Loucy (cell line): ENCODE measurements around the gene APOL2.

Source experiments
- EZH2phosphoT487 ChIP-seq: fragments of 200-600 bp; IDR thresholded peaks from 2 replicates; pipeline ENCODE4 v1.6.1; 2018; ENCODE audit warnings: antibody characterized with exemption, mild to moderate bottlenecking, moderate library complexity, borderline replicate concordance
- TF ChIP-seq, protein P1 (sequence below): fragments of 200-600 bp; sonication (generic); conservative IDR thresholded peaks from 2 replicates; pipeline ENCODE4 v1.5.1; 2014; ENCODE audit warnings: mild to moderate bottlenecking, antibody characterized with exemption, low read length

DNA sequence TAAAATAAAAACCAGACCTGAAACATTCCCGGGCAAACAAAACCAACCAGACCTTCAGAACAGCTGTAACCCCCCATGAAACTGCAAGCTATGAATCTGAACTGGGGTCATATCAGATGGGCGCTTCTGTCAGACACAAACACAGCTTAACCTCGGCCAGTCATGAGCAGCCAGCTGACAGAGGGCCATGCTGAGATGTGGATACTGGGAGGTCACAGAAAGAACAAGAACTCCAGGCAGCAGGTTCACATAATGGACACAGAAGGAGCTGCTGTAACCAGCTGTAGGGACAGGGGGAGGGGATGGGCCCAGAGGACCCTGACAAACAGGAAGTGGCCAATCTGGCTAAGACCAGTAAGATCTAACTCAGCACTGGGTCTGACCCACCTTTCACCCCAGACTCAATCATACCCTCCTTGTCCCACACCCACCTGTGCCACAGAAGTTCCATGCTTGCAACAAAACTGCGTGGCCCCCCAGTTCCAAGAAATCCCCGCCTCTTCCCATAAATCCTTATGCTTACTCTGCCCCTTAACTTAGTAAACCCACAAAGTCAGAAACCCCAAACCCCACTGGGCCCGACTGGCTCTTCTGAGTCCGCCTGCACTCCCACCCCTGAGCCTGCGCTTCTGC lies 41.7 kb downstream of the APOL2 start:
- no peak for TF ChIP-seq EZH2phosphoT487
- TF ChIP-seq, protein P1, sequence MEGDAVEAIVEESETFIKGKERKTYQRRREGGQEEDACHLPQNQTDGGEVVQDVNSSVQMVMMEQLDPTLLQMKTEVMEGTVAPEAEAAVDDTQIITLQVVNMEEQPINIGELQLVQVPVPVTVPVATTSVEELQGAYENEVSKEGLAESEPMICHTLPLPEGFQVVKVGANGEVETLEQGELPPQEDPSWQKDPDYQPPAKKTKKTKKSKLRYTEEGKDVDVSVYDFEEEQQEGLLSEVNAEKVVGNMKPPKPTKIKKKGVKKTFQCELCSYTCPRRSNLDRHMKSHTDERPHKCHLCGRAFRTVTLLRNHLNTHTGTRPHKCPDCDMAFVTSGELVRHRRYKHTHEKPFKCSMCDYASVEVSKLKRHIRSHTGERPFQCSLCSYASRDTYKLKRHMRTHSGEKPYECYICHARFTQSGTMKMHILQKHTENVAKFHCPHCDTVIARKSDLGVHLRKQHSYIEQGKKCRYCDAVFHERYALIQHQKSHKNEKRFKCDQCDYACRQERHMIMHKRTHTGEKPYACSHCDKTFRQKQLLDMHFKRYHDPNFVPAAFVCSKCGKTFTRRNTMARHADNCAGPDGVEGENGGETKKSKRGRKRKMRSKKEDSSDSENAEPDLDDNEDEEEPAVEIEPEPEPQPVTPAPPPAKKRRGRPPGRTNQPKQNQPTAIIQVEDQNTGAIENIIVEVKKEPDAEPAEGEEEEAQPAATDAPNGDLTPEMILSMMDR, result no peak
